GM19467 (cell line): ENCODE measurements around the gene OR56A3.

Experiments
- ATAC-seq: cut with Tn5 transposase; IDR thresholded peaks from one replicate; pipeline ENCODE4 v1.9.1; 2021; ENCODE audit warnings: mild to moderate bottlenecking, moderate library complexity; ENCODE audit not compliant: unreplicated experiment

Gene OR56A3

DNA sequence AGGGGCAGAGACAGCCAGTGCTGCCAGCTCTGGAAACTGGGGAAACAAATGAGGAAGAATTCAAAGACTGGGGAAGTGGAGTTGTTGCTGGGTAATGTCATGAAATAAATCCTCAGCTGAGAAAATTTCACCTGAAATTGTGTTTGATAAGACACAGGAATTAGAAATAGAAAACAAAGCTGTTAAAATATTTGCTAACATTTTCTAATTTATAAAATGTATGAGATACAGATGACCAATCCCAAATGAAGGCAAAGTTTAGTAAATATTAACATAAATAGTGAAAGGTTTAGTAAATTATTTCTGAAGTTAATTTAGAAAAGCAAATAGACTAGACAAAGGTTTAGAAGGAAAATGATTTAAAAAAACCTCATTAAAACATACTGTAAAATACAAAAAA, 26.3 kb downstream of the OR56A3 start, which contains the start of gene OR56A5:
TSS of gene OR56A5 (minus strand) at position 101 of the 400 bp plus-strand sequence. CDS start at position 101, 0 bp downstream.
- no peak for ATAC-seq

DNA sequence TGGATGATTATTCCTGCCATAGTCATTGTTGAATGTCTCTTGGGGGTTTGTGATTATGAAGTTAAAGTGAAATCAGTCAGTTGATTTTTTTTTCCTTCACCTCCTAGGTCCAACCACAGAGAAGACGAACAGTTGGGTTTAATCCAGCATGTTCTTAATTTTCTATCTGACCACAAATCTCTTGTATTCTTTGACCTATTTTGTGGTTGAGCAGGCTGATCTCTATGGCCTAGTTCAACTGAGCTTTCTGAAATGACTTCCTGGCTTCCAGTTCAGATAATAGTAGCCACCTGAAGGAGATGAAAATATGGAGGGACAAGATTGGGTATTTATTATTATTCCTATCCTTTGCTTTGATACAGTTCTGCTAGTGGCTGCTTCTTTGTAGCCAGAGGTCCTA, 31.5 kb downstream of the OR56A3 start:
- no peak for ATAC-seq

DNA sequence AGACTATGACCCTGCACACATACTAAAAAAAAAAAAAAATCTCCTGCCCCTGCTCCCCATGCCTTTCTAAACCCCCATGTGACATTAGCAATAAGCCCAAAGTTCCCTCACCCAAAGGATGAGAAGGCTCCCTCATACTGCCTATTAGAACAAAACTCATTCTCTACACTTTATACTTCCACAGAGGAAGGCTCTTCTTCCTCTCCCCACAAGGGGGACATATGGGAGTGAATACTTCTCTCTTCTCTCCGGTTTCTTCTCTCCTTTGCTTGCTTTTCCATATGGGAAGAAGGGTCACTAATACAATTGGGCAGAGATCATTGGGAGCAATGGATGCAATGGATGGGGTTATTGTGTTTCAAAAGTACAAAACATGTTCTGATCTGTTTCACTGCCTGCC, 41.4 kb downstream of the OR56A3 start:
- no peak for ATAC-seq

DNA sequence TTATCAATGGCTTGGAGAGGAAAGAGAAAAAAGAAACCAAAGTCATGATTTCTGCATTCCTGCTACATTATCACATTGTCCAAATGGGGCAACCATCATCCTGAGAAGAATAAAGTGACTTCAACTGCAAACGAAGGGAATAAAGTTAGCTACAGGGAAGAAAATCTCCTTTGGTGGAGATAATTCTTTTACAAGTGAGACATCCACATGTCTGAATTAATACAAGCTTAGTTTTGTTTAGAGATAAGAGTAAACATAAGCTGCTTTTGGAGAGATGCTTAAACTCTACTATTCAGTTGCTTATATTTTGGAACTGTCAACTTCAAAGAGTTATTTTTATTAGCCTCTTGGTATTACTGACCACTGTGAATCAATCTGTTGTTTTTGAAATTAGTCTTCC, 44.8 kb downstream of the OR56A3 start, which contains the start of gene OR52L1:
TSS of gene OR52L1 (minus strand) at position 101 of the 400 bp plus-strand sequence. CDS start at position 46, 55 bp downstream.
- ATAC-seq = no peak

DNA sequence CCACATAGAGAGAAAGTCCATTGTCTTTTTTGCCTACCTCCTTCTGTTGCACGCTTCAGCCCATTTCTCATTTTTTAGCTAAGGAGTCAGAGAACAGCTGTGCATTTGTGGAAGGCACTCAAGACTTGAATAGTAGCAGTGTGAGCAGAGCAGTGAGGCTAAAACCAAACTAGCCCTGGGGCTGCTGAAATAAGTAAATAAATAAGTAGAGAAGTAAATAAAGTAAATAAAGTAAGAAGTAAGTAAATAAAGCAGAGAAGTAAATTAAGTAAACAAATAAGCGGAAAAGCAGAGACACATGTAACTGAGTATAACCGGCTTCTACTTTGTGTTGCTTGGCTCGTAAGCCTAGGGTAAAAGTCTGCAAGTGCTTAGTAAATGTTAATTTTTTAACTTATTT, 47.2 kb downstream of the OR56A3 start:
- no peak for ATAC-seq

DNA sequence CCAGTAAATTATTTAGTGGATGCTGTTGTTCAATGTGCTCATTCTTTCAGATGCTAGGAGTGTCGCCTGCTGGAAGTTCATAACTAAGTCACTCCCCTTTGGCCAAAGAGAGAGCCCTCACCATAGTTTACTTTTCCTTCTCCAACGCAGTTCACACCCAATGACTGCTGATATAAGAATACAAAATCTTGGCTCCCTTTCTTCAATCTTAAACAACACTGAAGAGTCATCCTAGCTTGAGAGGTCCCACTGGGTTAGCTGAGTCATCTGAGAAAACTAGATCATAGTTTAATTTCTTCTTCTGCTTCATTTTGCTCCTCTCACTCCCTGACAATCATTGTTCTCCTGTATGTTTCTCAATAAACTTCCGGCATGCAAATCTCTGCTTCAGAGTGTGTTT, 50.1 kb downstream of the OR56A3 start:
- ATAC-seq = no peak

DNA sequence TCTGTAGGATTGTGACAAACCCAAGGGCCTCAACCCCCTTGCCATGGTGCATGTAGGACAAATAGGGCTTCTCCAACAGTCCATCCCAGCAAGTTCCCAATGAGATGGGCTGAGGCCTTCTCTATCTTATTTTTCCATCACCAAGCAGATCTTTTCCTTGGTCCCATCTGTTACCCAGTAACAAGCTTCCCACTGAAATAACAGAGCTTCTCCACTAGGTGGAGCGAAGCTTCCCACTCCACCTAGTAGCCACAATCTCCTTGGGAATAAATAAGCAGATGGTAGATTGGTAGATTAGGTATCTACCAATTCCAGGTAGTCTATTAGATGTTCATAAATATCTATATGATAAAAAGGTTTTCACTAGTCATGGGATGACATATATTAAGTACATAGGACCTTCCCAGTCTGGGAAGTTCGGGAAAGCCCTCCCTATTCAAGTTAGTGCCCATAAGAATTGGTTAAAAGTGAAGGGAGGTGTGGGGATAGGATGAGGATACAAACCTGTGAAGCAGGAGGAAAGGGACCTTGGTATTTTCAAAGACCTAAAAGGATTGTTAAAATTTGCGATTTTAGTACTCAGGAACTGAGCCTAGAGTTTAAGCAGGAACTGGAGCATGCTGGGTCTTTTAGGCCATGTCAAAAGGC, 50.7 kb downstream of the OR56A3 start:
- no peak for ATAC-seq

DNA sequence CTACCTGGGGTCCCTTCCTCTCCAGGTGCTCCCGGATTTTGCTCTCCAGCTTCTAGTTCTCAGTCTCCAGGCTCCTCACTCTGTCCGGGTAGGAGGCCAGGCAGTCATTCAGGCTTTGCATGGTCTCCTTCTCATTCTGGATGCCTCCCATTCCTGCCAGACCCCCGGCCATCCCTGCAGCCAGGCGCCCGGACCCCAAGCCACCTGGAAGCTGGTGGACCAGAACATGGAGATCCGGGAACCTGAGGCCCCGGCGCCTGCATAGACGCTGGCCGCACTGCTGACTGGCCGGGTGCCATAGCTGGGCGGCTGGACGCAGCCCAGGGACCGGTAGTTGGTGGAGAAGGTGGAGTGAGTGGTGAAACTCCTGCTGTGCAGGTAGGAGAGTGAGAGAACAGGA, 52.7 kb downstream of the OR56A3 start:
- ATAC-seq = no peak
